Left lobe of liver (tissue), 2 donors: Measurements from ENCODE around the gene EIF4G2. TPM values are rescaled to one million over a fixed set of nuclear protein-coding genes. Genes with fewer than 3 reads are reported as not detected.

Experiments
- ATAC-seq: fragments of 200-7000 bp; cut with Tn5 transposase; one replicate; pipeline ENCODE4 v1.9.1; 2020; ENCODE audit warnings: mild to moderate bottlenecking, moderate library complexity
- DNase-seq: peaks from one replicate; pipeline ENCODE4 v3.0.0-alpha.2; 2020; ENCODE audit warnings: low spot score
- total RNA-seq: library from RNA; stranded (reverse); gene quantifications from one replicate; pipeline ENCODE4 v1.2.1, GENCODE V29; 2021
- donor health status: DM: no; HTN: no; CAD: no; lungs with moderate emphysema.
- donor health status: DM: no; HTN: yes; CAD: no.

Gene EIF4G2
- total RNA-seq, 1 donor from 2014 or later, result 318 TPM

DNA sequence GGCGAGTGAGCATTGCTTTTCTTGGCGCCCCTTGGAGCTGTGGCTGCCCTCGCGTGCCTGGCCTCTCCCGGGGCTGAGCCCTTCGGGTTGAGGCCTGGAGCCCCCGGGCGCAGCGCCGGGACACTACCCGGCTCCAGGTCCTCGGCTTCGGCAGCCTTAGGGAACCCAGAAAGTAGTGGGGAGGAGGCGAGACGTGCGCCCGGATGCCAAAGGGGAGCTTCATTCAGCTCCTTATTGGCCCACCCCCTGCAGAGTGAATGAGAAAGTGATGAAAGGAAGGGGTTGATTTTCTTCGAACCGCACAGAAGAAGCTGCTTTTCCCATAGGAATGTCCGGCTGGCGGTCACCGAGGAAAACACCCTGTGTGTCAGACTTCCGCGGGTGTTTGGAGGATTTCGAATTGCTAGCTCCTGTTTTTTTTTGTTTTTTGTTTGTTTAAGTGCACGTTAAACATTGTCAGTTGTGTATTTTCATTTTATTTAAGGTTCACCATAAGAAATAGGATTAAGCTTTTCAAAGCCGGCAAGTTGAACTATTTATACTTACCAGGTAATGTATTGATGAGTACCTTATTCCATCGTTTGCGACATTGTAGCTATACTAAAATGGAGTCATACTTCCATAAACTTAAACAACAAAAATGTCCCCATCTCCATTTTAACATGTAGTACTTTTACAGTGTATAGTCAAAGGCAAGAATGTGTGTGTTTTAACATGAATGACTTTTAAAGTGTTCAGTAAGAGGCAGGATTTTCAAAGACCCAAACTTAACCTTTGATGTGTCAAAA is 841 bp upstream of the EIF4G2 start:
- ATAC-seq, result peak; percentile 32
- DNase-seq, result no peak

DNA sequence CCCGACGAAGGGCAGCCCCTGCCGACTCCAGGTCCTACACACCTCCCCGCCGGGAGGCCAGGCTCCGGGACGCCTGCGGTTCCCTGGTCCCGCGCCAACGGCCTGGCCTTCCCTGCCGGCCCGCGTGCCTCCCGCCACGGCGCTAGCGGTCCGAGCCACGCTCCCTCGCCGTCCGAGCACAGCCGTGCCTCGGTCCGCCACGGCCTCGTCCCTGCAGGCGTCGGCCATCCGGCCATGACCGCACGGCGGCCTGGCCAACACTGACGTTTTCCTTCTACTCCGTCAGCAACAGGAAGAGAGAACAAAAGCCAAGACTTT is 532 bp downstream of the EIF4G2 start:
- DNase-seq (no peak), ATAC-seq (peak; percentile 27)

DNA sequence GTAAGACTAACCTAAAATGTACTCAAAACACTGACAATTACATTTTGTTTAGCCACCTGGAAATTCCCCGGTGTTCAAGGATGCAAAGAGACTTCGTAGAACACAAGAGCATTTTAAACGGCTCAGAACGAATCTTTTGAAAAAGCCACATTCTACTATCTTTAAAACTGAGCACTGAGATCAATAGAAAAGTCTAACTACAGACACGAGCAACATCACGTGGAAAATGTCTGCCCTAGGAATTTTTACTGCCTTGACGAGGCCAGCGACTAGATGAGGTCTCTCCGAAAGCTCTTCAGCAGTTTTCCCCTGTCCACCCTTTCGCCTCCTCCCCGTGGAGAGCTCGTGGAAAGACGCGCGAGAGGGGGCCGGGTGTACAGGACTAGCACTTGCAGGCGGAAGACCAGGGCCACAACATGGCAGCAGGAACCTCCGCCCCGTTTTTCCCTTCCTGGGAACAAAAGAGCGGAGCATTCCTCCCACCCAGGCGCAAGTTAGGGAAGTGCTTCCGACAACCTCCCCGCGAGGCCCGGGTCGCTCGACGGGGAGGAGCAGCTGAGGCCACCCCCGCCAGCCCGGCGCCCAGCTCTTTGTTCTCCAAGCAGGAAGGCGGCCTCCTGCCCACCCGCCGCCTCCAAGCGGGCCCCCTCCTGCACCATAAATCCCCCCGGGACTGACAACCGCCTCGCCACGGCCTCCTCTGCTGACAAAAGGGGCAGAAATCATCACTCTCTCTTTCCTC is 1.1 kb downstream of the EIF4G2 start:
- peak; percentile 34 for ATAC-seq
- peak; percentile 67 for DNase-seq

- ATAC-seq, result no peak
- DNase-seq, result no peak
Observed at GRCh38 chr11:10806206-10806605, 2.5 kb downstream of the EIF4G2 start.

GRCh38 chr11:10805741-10806140 is 3.0 kb downstream of the EIF4G2 start:
- ATAC-seq (no peak), DNase-seq (no peak)

DNA sequence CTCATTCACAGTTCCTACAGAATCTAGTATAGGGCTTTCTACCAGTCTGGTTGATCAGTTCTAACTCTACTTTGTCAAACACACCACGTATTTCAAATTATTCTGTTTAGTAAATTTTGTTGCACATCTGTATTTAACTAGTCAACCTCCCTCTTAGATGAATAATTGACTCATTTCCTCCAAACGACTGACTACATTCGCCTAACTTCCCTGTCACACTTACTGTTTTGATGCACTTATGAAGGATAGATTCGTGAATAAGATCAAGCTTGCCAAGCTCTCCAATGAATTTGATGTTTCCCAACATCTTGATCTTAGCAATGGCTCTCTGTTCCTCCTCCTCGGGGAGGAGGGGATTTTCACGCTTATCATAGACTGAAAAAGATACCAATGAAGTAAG is 5.0 kb downstream of the EIF4G2 start:
- ATAC-seq (no peak), DNase-seq (no peak)

DNA sequence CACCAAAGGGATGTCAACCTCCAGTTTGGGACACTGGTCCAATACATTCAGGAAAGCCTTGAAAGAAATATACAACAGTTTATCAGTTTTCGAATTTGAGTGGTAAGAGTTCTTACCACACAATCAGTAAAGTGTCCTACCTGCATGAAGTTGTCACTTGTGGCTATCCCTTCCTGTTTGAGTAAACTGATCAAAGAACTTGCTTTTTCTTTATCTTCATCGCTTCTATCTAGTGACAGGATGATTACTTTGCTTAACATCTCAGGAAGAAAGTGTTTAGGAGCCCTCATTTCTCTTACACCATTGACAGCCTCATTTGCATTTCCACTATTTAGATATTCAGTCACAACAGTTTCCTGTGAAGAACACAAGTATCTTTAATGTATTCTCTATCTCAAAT is 8.4 kb downstream of the EIF4G2 start:
- DNase-seq, result no peak
- ATAC-seq, result no peak

DNA sequence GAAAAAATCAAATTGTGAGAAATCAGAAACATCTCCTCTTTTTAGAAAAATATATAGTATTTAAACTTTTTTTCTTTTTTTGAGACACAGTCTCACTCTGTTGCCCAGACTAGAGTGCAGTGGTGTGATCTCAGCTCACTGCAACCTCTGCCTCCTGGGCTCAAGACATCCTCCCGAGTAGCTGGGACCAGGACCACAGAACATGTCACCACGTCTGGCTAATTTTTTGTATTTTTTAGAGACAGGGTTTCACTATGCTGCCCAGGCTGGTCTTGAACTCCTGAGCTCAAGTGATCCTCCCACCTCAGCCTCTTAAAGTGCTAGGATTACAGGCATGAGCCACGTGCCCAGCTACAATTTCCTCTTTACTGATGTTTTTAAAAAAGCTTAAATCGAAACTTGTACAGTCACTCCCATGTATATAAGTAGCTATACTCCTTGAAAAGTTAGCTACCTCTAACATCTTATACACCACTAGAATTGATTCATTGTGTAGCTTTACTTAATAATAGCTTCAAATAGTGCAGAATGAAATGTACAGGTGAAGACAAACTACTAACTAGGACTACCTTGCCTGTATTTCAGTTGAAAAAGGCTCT is 10.3 kb downstream of the EIF4G2 start:
- ATAC-seq (no peak), DNase-seq (no peak)

DNA sequence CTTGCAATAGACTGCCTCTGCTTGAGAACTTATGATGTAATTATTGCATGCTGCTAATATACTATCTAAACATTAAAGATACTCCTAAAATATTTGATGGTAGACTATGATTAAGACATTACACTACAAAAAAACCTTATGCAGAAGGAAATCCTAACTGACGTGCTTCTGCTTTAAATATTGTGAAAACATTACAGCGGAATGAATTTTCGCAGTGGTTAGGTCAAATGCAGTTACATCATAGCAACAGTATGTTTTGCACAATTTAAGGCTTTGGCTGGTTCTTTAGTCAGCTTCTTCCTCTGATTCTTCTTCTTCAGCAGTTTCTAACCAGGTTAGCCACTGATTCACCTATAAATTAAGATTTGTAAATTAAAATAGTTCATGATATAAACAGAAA is 11.2 kb downstream of the EIF4G2 start:
- ATAC-seq, result no peak

DNA sequence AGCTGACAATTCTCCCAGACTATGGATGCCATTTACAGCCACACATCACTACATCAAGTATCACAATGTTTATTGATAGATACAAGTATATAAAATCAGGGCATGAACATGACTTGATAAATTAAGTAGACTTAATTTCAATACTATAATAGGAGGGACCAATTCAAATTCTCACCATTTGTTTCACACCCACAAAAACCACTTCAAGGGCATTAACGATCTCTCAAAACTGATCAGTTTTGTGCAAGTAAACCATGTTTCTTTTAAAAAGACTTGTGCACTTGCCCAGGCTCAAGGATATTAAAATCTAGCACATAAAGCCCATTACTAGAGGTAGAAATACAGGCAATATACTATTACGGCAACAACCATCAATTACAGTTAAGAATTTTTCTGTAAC is 11.7 kb downstream of the EIF4G2 start:
- DNase-seq (no peak), ATAC-seq (no peak)

More for the DNA sequence above, 11.2 kb downstream of the EIF4G2 start:
- no peak for DNase-seq

DNA sequence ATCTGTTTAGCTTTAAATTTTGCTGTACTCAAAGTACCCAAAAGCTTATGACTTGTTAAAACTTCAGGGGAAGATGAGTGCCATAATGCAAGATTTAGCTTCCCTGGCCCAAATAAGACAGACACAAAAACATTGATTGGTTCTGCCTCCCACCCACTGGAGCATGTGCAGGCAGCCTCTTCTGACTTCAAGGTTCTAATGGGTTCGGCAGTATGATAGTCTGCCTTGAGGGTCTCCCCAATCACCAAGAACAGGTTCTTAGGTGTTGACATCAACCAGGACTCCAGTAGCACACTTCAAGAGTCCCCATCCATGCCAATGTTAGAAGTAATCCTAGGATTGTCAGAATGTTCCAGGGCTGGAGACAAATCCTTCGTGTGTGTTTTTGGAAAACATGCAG is 12.5 kb downstream of the EIF4G2 start:
- ATAC-seq, result no peak
- no peak for DNase-seq

GRCh38 chr11:10793470-10794255 is 15.1 kb downstream of the EIF4G2 start:
- ATAC-seq, result no peak
- DNase-seq, result no peak

- ATAC-seq, result peak; percentile 98
- peak; percentile 85 for DNase-seq
Observed at GRCh38 chr11:10792385-10793068, 16.2 kb downstream of the EIF4G2 start.

DNA sequence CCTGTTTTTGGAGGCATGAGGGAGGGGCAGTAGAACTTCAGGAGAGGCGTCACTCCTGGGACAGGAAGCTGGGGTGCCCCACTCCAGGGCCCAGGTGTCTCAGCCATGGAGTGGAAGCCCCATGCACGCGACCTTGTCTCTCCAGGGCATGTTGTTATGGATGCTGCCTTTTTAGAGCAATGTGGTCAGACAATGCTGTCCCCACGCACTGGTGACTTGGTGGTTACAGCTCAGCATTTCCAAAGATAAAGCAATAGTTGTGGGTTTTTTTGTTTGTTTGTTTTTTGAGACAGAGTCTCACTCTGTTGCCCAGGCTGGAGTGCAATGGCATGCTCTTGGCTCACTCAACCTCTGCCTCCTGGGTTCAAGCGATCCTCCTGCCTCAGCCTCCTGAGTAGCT is 22.3 kb downstream of the EIF4G2 start:
- no peak for ATAC-seq

GRCh38 chr11:10785146-10785474 is 23.6 kb downstream of the EIF4G2 start:
- no peak for ATAC-seq
- DNase-seq, result no peak

More for the DNA sequence above, 22.3 kb downstream of the EIF4G2 start:
- DNase-seq, result no peak

- ATAC-seq, result no peak
- no peak for DNase-seq
Observed at GRCh38 chr11:10784232-10785145, 24.2 kb downstream of the EIF4G2 start.

DNA sequence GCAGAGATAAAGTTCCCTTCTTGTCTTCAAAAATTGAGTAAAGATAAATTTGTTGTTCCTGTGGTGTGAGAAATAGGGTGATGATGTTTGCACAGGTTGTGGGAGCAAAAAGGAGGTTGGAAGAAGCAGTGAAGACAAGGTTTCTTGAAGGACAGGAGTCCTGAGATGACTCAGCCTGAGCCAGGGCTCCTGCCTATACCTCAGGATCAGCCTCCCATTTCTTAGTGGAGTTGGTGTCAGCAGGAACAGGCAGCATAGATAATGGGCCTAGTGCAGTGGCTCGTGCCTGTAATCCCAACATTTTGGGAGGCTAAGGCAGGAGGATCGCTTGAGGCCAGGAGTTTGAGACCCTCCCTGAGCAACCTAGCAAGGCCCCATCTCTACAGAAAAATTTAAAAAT is 28.7 kb downstream of the EIF4G2 start:
- no peak for ATAC-seq

GRCh38 chr11:10779086-10779485 is 29.6 kb downstream of the EIF4G2 start:
- no peak for ATAC-seq
- DNase-seq, result no peak

More for the DNA sequence above, 28.7 kb downstream of the EIF4G2 start:
- no peak for DNase-seq

DNA sequence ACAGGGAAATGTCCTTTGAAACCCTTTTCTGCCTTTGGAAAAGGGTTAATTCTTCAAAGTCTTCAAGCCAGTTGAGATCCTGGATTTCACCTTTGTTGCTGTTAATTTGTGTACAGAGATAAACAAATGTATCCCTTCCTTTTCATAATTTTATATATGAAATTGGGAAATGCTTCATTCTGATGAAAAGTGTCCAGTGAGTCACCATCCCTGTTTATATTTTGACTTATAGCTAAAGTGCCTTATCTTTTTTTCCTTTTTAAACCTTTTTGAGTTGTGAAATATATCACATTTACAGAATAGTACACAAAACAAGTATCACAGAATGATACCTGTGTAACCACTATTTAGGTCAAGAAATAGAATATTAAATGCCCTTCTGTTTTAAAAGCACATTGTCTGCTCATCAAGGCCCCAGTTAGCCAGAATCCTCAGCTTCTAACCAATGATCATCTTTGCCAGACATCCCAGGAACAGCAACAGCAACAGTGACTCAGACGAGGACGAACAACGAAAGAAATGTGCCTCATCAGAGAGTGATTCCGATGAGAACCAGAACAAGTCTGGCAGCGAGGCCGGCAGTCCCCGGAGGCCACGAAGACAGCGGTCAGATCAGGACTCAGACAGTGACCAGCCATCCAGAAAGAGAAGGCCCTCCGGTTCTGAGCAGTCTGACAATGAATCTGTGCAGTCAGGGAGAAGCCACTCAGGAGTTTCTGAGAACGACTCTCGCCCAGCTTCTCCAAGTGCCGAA is 30.3 kb downstream of the EIF4G2 start:
- ATAC-seq (no peak), DNase-seq (no peak)
